HL-60 (cell line): Measurements from ENCODE around the gene SMAP1.

ENCODE experiments used
- DNase-seq, 2 experiments: peaks; one replicate each; pipeline ENCODE4 v3.0.0-alpha.2; 2010 to 2020; ENCODE audit warnings: low read depth in 1 of 2, low spot score in 1 of 2
- H3K27ac ChIP-seq: fragments of 250-450 bp; sonication (Bioruptor Pico); replicated peaks from 2 replicates; pipeline ENCODE4 v1.5.1; 2020; ENCODE audit warnings: mild to moderate bottlenecking, moderate library complexity
- H3K27me3 ChIP-seq: fragments of 250-450 bp; sonication (Bioruptor Pico); 2 replicates; pipeline ENCODE4 v1.5.1; 2021; ENCODE audit warnings: mild to moderate bottlenecking, moderate library complexity; ENCODE audit not compliant: insufficient read depth, poor library complexity, severe bottlenecking
- H3K4me3 ChIP-seq: replicated peaks from 2 replicates; pipeline ENCODE4 v1.5.1; 2011; ENCODE audit warnings: mild to moderate bottlenecking, control low read depth, low read length; ENCODE audit not compliant: insufficient read depth
- GABPA ChIP-seq: IDR thresholded peaks from 2 replicates; pipeline ENCODE4 v1.6.1; 2012; ENCODE audit warnings: low read depth
- POLR2AphosphoS5 ChIP-seq: IDR thresholded peaks from 2 replicates; pipeline ENCODE4 v1.6.1; 2012; ENCODE audit warnings: low read depth
- SPI1 ChIP-seq: IDR thresholded peaks from 2 replicates; pipeline ENCODE4 v1.6.1; 2012; ENCODE audit warnings: low read depth, mild to moderate bottlenecking, borderline replicate concordance
- TF ChIP-seq, protein P1 (sequence below): IDR thresholded peaks from 2 replicates; pipeline ENCODE4 v1.6.1; 2012; ENCODE audit warnings: low read depth; ENCODE audit not compliant: insufficient replicate concordance
- TF ChIP-seq, protein P2 (sequence below): IDR thresholded peaks from one replicate; pipeline ENCODE4 v1.5.1; 2011; ENCODE audit warnings: low read length, control low read depth, inconsistent platforms; ENCODE audit not compliant: insufficient read depth

The SMAP1 gene

DNA sequence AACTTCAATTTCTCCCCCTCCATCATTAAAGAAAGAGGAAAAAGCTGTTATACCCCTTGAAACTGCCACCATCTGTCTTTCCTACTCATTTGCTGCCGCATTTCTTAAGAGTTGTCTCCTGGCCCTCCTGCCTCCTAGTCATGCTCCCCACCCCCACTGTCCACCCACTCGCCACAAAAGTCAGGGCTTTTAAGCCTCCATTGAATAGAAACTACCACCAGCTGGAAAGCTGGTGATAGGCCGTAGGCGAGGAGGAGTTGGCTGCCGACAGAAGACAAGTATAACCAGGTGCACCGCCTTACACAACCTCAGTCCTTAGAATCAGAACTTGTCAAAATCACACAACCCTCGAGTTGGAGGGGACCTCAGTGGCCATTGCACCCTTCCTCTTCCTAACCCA lies 221.6 kb downstream of the SMAP1 start:
- no peak overlapping the region for H3K4me3 ChIP-seq
- no peaks in the 10 kb centered on the region for H3K27me3 ChIP-seq
- no peak for DNase-seq
- no peak for TF ChIP-seq POLR2AphosphoS5
- TF ChIP-seq GABPA, result no peak
- TF ChIP-seq, protein P1, sequence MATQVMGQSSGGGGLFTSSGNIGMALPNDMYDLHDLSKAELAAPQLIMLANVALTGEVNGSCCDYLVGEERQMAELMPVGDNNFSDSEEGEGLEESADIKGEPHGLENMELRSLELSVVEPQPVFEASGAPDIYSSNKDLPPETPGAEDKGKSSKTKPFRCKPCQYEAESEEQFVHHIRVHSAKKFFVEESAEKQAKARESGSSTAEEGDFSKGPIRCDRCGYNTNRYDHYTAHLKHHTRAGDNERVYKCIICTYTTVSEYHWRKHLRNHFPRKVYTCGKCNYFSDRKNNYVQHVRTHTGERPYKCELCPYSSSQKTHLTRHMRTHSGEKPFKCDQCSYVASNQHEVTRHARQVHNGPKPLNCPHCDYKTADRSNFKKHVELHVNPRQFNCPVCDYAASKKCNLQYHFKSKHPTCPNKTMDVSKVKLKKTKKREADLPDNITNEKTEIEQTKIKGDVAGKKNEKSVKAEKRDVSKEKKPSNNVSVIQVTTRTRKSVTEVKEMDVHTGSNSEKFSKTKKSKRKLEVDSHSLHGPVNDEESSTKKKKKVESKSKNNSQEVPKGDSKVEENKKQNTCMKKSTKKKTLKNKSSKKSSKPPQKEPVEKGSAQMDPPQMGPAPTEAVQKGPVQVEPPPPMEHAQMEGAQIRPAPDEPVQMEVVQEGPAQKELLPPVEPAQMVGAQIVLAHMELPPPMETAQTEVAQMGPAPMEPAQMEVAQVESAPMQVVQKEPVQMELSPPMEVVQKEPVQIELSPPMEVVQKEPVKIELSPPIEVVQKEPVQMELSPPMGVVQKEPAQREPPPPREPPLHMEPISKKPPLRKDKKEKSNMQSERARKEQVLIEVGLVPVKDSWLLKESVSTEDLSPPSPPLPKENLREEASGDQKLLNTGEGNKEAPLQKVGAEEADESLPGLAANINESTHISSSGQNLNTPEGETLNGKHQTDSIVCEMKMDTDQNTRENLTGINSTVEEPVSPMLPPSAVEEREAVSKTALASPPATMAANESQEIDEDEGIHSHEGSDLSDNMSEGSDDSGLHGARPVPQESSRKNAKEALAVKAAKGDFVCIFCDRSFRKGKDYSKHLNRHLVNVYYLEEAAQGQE, result no peak
- TF ChIP-seq, protein P2, sequence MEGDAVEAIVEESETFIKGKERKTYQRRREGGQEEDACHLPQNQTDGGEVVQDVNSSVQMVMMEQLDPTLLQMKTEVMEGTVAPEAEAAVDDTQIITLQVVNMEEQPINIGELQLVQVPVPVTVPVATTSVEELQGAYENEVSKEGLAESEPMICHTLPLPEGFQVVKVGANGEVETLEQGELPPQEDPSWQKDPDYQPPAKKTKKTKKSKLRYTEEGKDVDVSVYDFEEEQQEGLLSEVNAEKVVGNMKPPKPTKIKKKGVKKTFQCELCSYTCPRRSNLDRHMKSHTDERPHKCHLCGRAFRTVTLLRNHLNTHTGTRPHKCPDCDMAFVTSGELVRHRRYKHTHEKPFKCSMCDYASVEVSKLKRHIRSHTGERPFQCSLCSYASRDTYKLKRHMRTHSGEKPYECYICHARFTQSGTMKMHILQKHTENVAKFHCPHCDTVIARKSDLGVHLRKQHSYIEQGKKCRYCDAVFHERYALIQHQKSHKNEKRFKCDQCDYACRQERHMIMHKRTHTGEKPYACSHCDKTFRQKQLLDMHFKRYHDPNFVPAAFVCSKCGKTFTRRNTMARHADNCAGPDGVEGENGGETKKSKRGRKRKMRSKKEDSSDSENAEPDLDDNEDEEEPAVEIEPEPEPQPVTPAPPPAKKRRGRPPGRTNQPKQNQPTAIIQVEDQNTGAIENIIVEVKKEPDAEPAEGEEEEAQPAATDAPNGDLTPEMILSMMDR, result no peak
- no peak for TF ChIP-seq SPI1
- no peak overlapping the region for H3K27ac ChIP-seq

DNA sequence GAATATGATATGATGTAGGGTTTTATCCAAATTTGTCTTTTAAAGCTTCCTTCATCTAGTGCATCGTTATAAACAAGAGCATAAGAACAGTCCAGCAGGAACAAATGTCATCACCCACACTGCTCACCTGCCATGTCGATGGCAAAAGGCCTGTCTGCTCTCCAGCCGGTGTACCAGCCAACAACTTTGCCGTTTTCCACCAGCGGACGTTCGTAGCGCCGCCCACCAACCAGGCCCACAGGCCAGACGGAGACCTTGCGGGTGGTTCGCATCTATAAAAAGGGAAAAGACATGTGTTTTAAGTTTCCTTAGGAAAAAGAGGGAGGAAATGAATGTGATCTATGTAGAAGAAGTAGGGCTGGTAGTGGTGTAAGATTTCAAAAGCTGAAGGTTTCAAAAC lies 226.3 kb downstream of the SMAP1 start:
- DNase-seq, result no peak
- H3K27ac ChIP-seq, result no peak overlapping the region
- H3K4me3 ChIP-seq, result no peak overlapping the region
- H3K27me3 ChIP-seq, result peaks cover 2% of the 10 kb centered on the region
- TF ChIP-seq POLR2AphosphoS5, result no peak
- no peak for TF ChIP-seq SPI1
- TF ChIP-seq, protein P1, result no peak

DNA sequence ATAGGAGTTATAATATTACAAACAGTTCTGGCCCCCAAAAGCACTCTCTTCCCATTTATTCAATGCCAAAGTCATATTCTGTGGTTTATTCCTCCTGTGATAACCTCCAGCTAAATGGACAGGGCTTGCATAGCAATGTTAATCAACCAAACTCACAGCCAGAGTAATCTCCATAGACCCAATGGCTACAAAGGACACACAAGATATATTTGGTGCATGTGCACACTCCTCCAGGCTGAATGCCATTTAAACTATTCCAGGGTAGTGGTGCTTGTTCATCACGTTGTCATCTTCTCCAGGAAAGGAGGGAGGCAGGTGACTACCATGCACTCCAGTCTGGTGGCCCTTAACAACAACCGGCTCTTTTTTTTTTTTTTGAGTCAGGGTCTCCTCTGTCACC lies 232.4 kb downstream of the SMAP1 start:
- TF ChIP-seq POLR2AphosphoS5, result no peak
- TF ChIP-seq SPI1, result no peak
- TF ChIP-seq GABPA, result no peak

DNA sequence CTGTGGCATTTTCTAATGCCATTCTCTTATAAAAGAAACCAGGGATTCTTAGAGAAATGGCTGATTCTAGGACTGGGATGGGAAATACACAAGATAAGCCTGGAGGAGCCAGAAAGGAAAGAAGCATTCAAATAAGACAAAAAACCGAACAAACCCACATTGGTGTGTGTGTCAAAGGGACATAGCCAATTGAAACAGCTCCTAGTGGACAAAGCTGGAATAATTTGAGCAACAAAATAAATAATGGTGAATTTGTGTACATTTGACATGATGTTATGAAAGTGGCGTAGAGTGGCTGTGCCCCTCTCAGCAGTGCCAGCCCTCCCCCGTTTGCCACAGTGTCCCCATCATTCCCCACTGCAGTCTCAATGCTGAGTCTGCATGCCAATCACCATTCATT lies 233.6 kb downstream of the SMAP1 start:
- H3K4me3 ChIP-seq, result no peak overlapping the region
- H3K27me3 ChIP-seq, result peaks cover 4% of the 10 kb centered on the region
- H3K27ac ChIP-seq, result no peak overlapping the region
- TF ChIP-seq SPI1 (no peak), POLR2AphosphoS5 (no peak), GABPA (no peak)
- TF ChIP-seq, protein P1, result no peak
- TF ChIP-seq, protein P2, result peak; percentile 3
- DNase-seq, result no peak

More for the DNA sequence above, 232.4 kb downstream of the SMAP1 start:
- DNase-seq, result no peak
- Histone ChIP-seq H3K27ac (no peak overlapping the region), H3K27me3 (peaks cover 3% of the 10 kb centered on the region), H3K4me3 (no peak overlapping the region)
